ENCODE measurements around the gene LYPD6B. TPM values are rescaled to one million over a fixed set of nuclear protein-coding genes. Genes with fewer than 3 reads are reported as not detected.
A peak's percentile ranks its signal among the peaks of the same experiment; 100 is the strongest.

Gene LYPD6B
- total RNA-seq, 1 experiment from 2014 or later, result 2.0 TPM

GRCh38 chr2:149040451-149040850 lies 2.0 kb downstream of the LYPD6B start:
- H2AFZ ChIP-seq (ENCODE audit: low read length), result no peak overlapping the region
- H3K4me2 ChIP-seq (ENCODE audit: insufficient read depth, insufficient read length, low read length), result no peak overlapping the region
- H2BK20ac ChIP-seq (ENCODE audit: low read depth, low read length, poor library complexity, severe bottlenecking), result no peak overlapping the region
- H3K27ac ChIP-seq (ENCODE audit: insufficient read length, low read depth, low read length), result no peak overlapping the region
- TF ChIP-seq CTCF (conservative IDR thresholded peaks at IDR 0.05), result peak; percentile 87
- no peak overlapping the region for H2BK12ac ChIP-seq (ENCODE audit: insufficient read length, low read depth, low read length)
- H3K4ac ChIP-seq (ENCODE audit: low read depth, low read length), result no peak overlapping the region
- no CpG with 5 or more reads among the region's 7 CpGs for WGBS (ENCODE audit: extremely low coverage, insufficient read length, low lambda C conversion rate)
- no peaks in the 10 kb centered on the region for H3K4me1 ChIP-seq (ENCODE audit: insufficient read depth, low read length)
- H4K8ac ChIP-seq (replicated peaks; ENCODE audit: insufficient read length, low read depth, low read length), result no peak overlapping the region
- no peaks in the 10 kb centered on the region for H3K9me3 ChIP-seq (ENCODE audit: control insufficient read depth, low read depth, low read length)
- no peak overlapping the region for H2BK120ac ChIP-seq (ENCODE audit: low read depth, low read length, poor library complexity, severe bottlenecking)
- H3K27me3 ChIP-seq (ENCODE audit: insufficient read depth, low read length), result peaks cover 6% of the 10 kb centered on the region
- no peak overlapping the region for H3T11ph ChIP-seq (ENCODE audit: low read length)
- no peak overlapping the region for H2BK15ac ChIP-seq (ENCODE audit: low read depth, low read length)
- peaks cover 5 to 7% of the 10 kb centered on the region in 2 experiments for H3K4me1 Mint-ChIP-seq
- H3K14ac ChIP-seq (ENCODE audit: insufficient read depth, low read length), result no peak overlapping the region
- H2BK5ac ChIP-seq (ENCODE audit: insufficient read length, low read length), result no peak overlapping the region
- peaks cover 7% of the 10 kb centered on the region for H3K23me2 ChIP-seq (ENCODE audit: insufficient read length, low read depth, low read length, poor library complexity, severe bottlenecking)
- H3K27ac Mint-ChIP-seq, result no peak overlapping the region
- no peak overlapping the region for H4K5ac ChIP-seq (ENCODE audit: insufficient read length, low read depth, low read length)
- peaks cover 38% of the 10 kb centered on the region for H3K27me3 Mint-ChIP-seq (ENCODE audit: low read depth)
- no peak overlapping the region for H3K23ac ChIP-seq (ENCODE audit: insufficient read length, low read depth, low read length)
- H3K56ac ChIP-seq (ENCODE audit: insufficient read length, low read depth, low read length), result no peak overlapping the region
- no peak overlapping the region for H2AK5ac ChIP-seq (ENCODE audit: insufficient read length, low read length)
- H3K36me3 Mint-ChIP-seq (ENCODE audit: insufficient read depth in 1 of 3, low read depth in 3 of 3), result no peaks in the 10 kb centered on the region
- no peak overlapping the region for H3K18ac ChIP-seq (ENCODE audit: insufficient read length, low read depth, low read length)
- peak overlapping the region; percentile 18 to 40; a peak in 2 of 5 replicates for H3K4me3 Mint-ChIP-seq
- H3K79me1 ChIP-seq (ENCODE audit: insufficient read depth, low read depth, low read length, poor library complexity, severe bottlenecking), result no peaks in the 10 kb centered on the region
- no peak overlapping the region for H3K9ac ChIP-seq (ENCODE audit: extremely low read depth, insufficient read length, low read length)
- H4K91ac ChIP-seq (ENCODE audit: insufficient read length, low read depth, low read length), result no peak overlapping the region
- no peaks in the 10 kb centered on the region for H3K79me2 ChIP-seq (ENCODE audit: insufficient read depth, low read length)
- no peaks in the 10 kb centered on the region for H4K20me1 ChIP-seq (ENCODE audit: control insufficient read depth, insufficient read depth, insufficient read length)
- 0 out of 5 replicates have a peak, but pooled peaks cover 0 to 1% of the 10 kb centered on the region in 2 experiments for H3K9me3 Mint-ChIP-seq
- peak; percentile 75 for DNase-seq

All from H9 (cell line).